GM10266 (cell line): Measurements from ENCODE around the gene JARID2.

Experiments used
- DNase-seq: peaks from one replicate; pipeline ENCODE4 v3.0.0; 2012; ENCODE audit errors: extremely low spot score
- TF ChIP-seq, protein P1 (sequence below): IDR thresholded peaks from 2 replicates; pipeline ENCODE4 v1.5.1; 2012; ENCODE audit warnings: mild to moderate bottlenecking, low read depth; ENCODE audit not compliant: control insufficient read depth, insufficient read depth; ENCODE audit errors: missing control alignments

Gene JARID2

DNA sequence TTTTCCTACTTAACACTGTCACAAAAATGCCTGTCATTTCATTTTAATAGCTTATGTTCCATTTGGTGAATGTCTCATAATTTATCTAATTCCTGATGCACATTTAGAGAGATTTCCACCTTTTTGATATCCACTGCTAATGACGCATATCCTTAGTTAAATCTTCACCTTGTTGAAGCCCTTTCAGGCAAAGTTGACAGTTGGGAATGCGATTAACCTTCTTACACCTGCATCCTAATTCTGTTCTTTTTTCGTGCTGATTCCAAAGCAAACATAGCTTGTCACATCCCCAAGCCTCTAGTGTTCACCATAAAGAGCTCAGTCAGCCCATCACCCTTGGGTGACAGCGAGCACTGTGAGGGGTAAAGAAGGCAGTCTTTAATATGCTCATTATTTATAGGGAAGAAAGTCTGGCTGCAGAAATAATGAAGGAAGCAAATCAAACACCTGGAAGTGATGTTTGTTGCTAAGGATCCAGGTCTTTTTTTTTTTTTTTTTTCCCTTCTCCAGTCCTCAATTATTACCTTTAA is 211.3 kb downstream of the JARID2 start:
- TF ChIP-seq, protein P1, sequence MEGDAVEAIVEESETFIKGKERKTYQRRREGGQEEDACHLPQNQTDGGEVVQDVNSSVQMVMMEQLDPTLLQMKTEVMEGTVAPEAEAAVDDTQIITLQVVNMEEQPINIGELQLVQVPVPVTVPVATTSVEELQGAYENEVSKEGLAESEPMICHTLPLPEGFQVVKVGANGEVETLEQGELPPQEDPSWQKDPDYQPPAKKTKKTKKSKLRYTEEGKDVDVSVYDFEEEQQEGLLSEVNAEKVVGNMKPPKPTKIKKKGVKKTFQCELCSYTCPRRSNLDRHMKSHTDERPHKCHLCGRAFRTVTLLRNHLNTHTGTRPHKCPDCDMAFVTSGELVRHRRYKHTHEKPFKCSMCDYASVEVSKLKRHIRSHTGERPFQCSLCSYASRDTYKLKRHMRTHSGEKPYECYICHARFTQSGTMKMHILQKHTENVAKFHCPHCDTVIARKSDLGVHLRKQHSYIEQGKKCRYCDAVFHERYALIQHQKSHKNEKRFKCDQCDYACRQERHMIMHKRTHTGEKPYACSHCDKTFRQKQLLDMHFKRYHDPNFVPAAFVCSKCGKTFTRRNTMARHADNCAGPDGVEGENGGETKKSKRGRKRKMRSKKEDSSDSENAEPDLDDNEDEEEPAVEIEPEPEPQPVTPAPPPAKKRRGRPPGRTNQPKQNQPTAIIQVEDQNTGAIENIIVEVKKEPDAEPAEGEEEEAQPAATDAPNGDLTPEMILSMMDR, result no peak
- no peak for DNase-seq

DNA sequence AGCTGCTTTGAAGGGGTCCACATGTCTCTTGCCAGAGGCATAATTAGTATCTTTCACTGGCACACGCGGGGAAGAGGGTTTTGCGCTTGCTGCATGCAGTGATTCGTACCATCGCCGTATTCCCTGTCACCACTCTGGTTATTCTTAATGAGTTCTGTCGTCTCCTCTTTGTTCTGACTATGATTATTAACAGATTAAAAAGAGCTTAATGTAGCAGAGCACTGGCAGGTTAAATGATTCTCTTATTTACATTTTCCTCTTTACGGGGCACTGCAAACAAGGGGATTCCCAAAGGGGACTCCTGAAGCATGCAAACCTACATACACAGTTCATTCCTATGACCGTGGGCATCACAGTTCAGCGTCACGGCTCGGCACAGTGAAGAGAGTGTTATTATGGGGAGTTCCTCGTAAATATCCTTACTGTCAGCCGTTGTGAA is 212.2 kb downstream of the JARID2 start:
- TF ChIP-seq, protein P1, result no peak
- DNase-seq, result peak; percentile 42

DNA sequence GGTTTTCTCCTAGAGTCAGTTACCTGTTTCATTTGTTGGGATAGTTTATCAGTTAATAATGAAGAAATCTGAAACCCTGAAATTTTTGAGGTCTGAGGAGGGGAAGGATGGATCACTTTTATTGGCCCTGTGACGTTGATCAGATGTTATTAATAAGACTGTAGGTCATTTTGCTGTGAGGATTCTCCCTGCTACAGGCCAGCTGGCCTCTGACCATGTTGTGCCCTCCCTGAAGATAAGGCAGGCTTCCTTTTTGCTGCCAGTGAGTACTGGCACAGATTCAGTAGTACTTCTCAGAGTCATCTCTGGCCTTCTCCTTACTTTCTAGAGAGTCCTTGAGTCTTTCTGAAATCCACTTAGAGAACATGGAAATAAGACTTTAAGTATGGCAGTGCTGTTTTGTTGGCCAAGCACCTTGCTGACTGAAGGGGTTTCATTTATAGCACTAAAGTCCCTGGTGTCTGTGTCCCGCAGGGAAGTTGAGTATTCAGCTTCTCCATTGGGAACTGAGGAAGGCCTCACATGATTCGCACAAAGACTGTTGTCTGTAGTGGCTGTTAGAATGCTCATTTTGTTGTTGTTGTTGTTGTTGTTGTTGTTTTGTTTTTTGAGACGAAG is 214.3 kb downstream of the JARID2 start:
- TF ChIP-seq, protein P1, result no peak
- DNase-seq, result no peak

DNA sequence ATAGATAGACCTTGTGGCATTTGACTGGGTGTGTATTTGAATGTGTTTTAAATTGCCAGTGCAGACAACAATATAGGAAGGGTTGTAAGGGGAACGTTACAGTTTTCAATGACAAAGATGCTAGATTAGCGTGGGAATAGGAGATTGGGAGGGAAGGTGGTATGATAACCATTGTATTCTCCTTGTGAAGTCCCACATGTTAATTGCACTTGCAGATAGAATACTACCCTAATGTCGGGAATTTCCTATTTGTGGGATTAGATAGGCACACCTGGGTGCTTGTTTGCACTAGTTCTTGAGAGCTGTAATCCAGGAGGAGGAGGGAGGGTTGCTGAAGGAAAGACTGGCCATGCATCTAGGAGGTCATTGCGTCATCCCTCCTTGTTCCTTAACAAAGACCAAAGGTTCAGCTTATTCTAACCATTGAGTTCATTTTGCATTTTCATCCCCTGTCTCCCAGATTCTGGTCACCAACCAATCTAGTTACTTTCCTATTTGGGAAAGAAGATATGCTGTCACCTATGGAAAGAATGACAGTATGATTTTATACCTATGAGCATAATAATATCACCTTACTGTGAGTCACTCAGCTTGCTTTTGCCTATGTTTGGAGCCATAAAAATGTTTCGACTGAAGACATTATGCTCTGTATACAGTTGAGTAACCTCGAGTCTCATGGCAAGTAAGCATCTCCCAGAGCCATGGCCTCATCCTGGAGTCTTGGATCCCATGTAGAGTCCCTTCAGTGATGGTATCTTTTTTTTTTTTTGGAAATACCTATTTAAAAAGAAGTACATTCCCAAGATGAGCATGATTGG is 215.5 kb downstream of the JARID2 start:
- TF ChIP-seq, protein P1, result no peak
- no peak for DNase-seq

DNA sequence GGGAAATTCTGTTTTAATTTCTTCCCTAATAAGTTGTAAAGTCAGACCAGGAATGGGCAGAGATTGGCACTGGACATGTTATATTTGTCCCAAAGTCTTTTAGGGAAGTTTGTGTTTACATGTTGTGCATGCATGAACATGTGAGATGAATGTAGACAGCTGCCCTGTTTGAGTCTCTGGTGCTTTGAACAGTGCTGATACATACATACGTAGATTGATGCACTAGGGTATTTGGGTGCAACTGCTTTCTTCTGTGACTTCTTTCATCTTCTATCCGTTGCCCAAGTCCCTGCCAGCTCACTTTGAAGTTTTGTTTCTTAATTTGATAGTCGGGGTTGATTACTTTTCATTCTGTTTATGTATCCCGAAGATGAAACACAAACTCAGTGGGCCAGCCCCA is 216.4 kb downstream of the JARID2 start:
- DNase-seq, result no peak
- TF ChIP-seq, protein P1, result no peak

DNA sequence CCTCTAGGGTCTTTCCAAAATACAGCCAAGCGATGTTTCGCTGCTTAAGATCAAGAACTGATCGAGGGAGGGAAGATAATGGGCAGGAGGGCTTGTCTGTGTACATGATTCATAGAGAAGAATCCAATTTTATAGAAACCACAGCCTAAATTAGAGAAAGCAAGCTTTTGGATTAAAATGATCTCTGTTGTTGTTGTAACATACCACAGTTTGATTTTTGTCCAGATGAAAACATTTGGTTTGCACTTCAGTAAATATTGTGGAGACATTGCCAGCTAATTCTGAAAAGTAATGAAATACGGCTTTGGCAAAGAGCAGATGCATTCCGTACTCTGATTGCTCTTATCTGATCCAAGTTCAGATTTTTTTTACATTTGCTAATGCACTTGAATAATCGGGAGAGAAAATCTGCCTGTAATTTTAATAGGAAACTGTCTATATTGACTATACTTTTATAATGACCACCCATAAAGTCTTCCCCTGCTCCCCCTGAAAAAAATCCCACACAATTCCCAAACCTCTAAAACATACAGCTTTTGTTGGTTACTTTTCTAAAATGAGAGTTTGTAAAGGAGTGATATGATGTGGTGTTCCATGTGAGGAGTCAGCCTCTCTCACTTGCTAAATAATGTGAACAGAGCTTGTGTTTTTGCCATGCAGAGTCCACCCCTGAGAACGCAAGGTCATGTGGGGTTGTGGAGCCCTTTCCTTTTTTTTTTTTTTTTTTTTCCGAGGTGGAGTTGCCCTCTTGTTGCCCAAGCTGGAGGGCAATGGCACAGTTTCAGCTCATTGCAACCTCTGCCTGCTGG is 217.1 kb downstream of the JARID2 start:
- TF ChIP-seq, protein P1, result no peak
- DNase-seq, result no peak
